GM12878 (cell line): ENCODE results near the gene CAMKMT. TPM values are rescaled to one million over a fixed set of nuclear protein-coding genes. Genes with fewer than 3 reads are reported as not detected.

Source experiments
- ATAC-seq: fragments of 200-7000 bp; cut with Tn5 transposase; 3 replicates; pipeline ENCODE4 v1.9.1; 2020; ENCODE audit warnings: mild to moderate bottlenecking, moderate library complexity
- BruUV-seq: library from RNA; stranded (reverse); fragments of 400-500 nt; replicated peaks from 2 replicates; lab custom pipeline; 2021; lab: Mats Ljungman, UMichigan
- CTCF ChIA-PET: fragments of 300-600 bp; sonication (Branson Sonifier 250); formaldehyde crosslinking; extraction: SDS; loops from one replicate; lab custom pipeline; 2021; ENCODE audit warnings: inconsistent platforms; lab: Yijun Ruan, JAX
- POLR2A ChIA-PET: fragments of 350-600 bp; formaldehyde crosslinking; extraction: SDS; loops from one replicate; lab custom pipeline; 2021; ENCODE audit warnings: inconsistent platforms; lab: Charles Lee
- RAD21 ChIA-PET: fragments of 300-600 bp; sonication (Branson Sonifier 250); formaldehyde crosslinking; loops from one replicate; lab custom pipeline; 2023; ENCODE audit warnings: antibody characterized with exemption; ENCODE audit not compliant: unreplicated experiment; lab: Charles Lee
- SMC1A ChIA-PET: fragments of 300-600 bp; sonication (Branson Sonifier 250); formaldehyde crosslinking; loops from one replicate; lab custom pipeline; 2023; ENCODE audit not compliant: unreplicated experiment, uncharacterized antibody; lab: Charles Lee
- DNase-seq: peaks from one replicate; pipeline ENCODE4 v3.0.0-alpha.2; 2011; ENCODE audit warnings: low read depth, low spot score
- FAIRE-seq: peaks from 3 replicates; lab custom pipeline; 2011; peaks lifted over from hg19 to GRCh38; lab: Jason Lieb, UNC
- H2AFZ ChIP-seq: 2 replicates; pipeline ENCODE4 v1.6.0; 2011; ENCODE audit warnings: low read depth, low read length, control low read depth; ENCODE audit not compliant: control insufficient read depth
- H3K27ac ChIP-seq: 2 replicates; pipeline ENCODE4 v1.5.1; 2011; ENCODE audit warnings: control low read depth; ENCODE audit not compliant: control insufficient read depth, insufficient read depth
- H3K27me3 ChIP-seq, 2 experiments: replicated peaks in 1 of 2; 2 replicates each; pipeline versions ENCODE4 v1.6.0 to v1.6.1; 2011; ENCODE audit warnings: low read length in 1 of 2; ENCODE audit not compliant: control insufficient read depth in 2 of 2, insufficient read depth in 2 of 2
- H3K36me3 ChIP-seq, 2 experiments: 2 replicates each; pipeline ENCODE4 v1.5.1; 2011; ENCODE audit warnings: low read length in 1 of 2; ENCODE audit not compliant: control insufficient read depth in 2 of 2, insufficient read depth in 2 of 2
- H3K4me1 ChIP-seq: 2 replicates; pipeline ENCODE4 v1.6.1; 2011; ENCODE audit warnings: mild to moderate bottlenecking, low read length, moderate library complexity, mixed read lengths; ENCODE audit not compliant: control insufficient read depth, insufficient read depth
- H3K4me2 ChIP-seq: 2 replicates; pipeline ENCODE4 v1.6.0; 2011; ENCODE audit warnings: control low read depth; ENCODE audit not compliant: control insufficient read depth, insufficient read depth
- H3K4me3 ChIP-seq: fragments of 200-600 bp; sonication (generic); 2 replicates; pipeline ENCODE4 v1.5.1; 2016
- H3K79me2 ChIP-seq: 2 replicates; pipeline ENCODE4 v1.6.0; 2011; ENCODE audit warnings: low read length; ENCODE audit not compliant: control insufficient read depth, insufficient read depth
- H3K9ac ChIP-seq: 2 replicates; pipeline ENCODE4 v1.8.0; 2011; ENCODE audit warnings: low read length, control low read depth, mixed read lengths; ENCODE audit not compliant: control insufficient read depth, insufficient read depth
- H3K9me3 ChIP-seq: replicated peaks from 3 replicates; pipeline ENCODE4 v1.5.1; 2011; ENCODE audit warnings: mild to moderate bottlenecking, low read length; ENCODE audit not compliant: control insufficient read depth, insufficient read depth
- H4K20me1 ChIP-seq: 2 replicates; pipeline ENCODE4 v1.6.0; 2011; ENCODE audit not compliant: control insufficient read depth, insufficient read depth
- CBFB ChIP-seq: IDR thresholded peaks from 2 replicates; pipeline ENCODE4 v1.6.1; 2016; ENCODE audit warnings: antibody characterized with exemption, low read depth
- CEBPB ChIP-seq, 2 experiments: fragments of 150-350 bp in 1 of 2; IDR thresholded peaks; 2 replicates each; pipeline ENCODE4 v1.6.1; 2012 to 2014; ENCODE audit warnings: low read depth in 2 of 2, low read length in 2 of 2, borderline replicate concordance in 1 of 2, inconsistent platforms in 1 of 2
- CHD1 ChIP-seq: IDR thresholded peaks from 2 replicates; pipeline ENCODE4 v1.6.1; 2012; ENCODE audit warnings: low read depth, low read length, improper control_type of control experiment
- E4F1 ChIP-seq: fragments of 450-650 bp; IDR thresholded peaks from 2 replicates; pipeline ENCODE4 v1.6.1; 2018; ENCODE audit warnings: borderline replicate concordance, mild to moderate bottlenecking; ENCODE audit not compliant: partially characterized antibody
- IRF3 ChIP-seq: fragments of 450-650 bp; IDR thresholded peaks from 2 replicates; pipeline ENCODE4 v1.6.1; 2014; ENCODE audit warnings: mild to moderate bottlenecking
- IRF5 ChIP-seq: fragments of 450-650 bp; IDR thresholded peaks from 2 replicates; pipeline ENCODE4 v1.6.1; 2017; ENCODE audit warnings: borderline replicate concordance
- MEF2B ChIP-seq: fragments of 450-650 bp; IDR thresholded peaks from 2 replicates; pipeline ENCODE4 v1.6.1; 2018; ENCODE audit warnings: mild to moderate bottlenecking, moderate library complexity; ENCODE audit not compliant: partially characterized antibody, poor library complexity, severe bottlenecking
- MTA3 ChIP-seq: IDR thresholded peaks from 2 replicates; pipeline ENCODE4 v1.6.1; 2012; ENCODE audit warnings: low read length, inconsistent platforms, borderline replicate concordance
- MXI1 ChIP-seq: fragments of 150-350 bp; IDR thresholded peaks from 2 replicates; pipeline ENCODE4 v1.6.1; 2011; ENCODE audit warnings: low read depth, mild to moderate bottlenecking, inconsistent platforms, low read length, improper control_type of control experiment
- NFYA ChIP-seq: IDR thresholded peaks from 2 replicates; pipeline ENCODE4 v1.6.1; 2011; ENCODE audit warnings: low read depth, mild to moderate bottlenecking, low read length, improper control_type of control experiment, borderline replicate concordance
- TAF1 ChIP-seq: IDR thresholded peaks from 2 replicates; pipeline ENCODE4 v1.6.1; 2011; ENCODE audit warnings: mild to moderate bottlenecking, low read depth, low read length, borderline replicate concordance
- TARDBP ChIP-seq: IDR thresholded peaks from 2 replicates; pipeline ENCODE4 v1.6.1; 2016; ENCODE audit warnings: borderline replicate concordance
- TCF3 ChIP-seq: IDR thresholded peaks from 2 replicates; pipeline ENCODE4 v1.6.1; 2012; ENCODE audit warnings: low read depth, mild to moderate bottlenecking, low read length, borderline replicate concordance; ENCODE audit not compliant: insufficient read depth
- YY1 ChIP-seq: IDR thresholded peaks from 2 replicates; pipeline ENCODE4 v1.6.1; 2011; ENCODE audit warnings: low read depth, mild to moderate bottlenecking, low read length
- ZZZ3 ChIP-seq: IDR thresholded peaks from 2 replicates; pipeline ENCODE4 v1.6.1; 2011; ENCODE audit warnings: low read depth; ENCODE audit not compliant: control insufficient read depth, insufficient read length
- WGBS: methylation state at CpG from one replicate; pipeline ENCODE4 v1.1.6; 2016; ENCODE audit warnings: low lambda C conversion rate; ENCODE audit not compliant: insufficient replicate concordance, insufficient coverage; ENCODE audit errors: missing lambda C conversion rate; 5-methylcytosine and 5-hydroxymethylcytosine counted together
- in situ Hi-C: fragments of 300-500 bp; cut with MboI; formaldehyde crosslinking; loops from 9 replicates; pipeline ENCODE4 v1.14.3; 2018; ENCODE audit warnings: mixed read lengths
- intact Hi-C: fragments of 100-400 bp; cut with micrococcal nuclease; formaldehyde crosslinking; loops from one replicate; pipeline ENCODE4 v1.14.2; 2022; ENCODE audit not compliant: unreplicated experiment
- polyA plus RNA-seq, 11 experiments: library from polyadenylated mRNA; depleted of rRNA in 4 of 11; unstranded in 6 of 11; stranded (reverse) in 5 of 11; fragments of >200 nt; fragmentation: Nextera tagmentation in 4 of 11; fragmentation: Illumina TruSeq in 1 of 11; extraction: Ambion mirVana in 4 of 11; extraction: Trizol in 1 of 11; gene quantifications; 1 replicate in 1 of 11; 2 replicates in 10 of 11; pipeline versions ENCODE4 v1.2.1 to v1.2.3, GENCODE V29; 2011 to 2016; ENCODE audit warnings: inconsistent platforms in 2 of 11, missing spikeins in 2 of 11, low read depth in 1 of 11
- total RNA-seq, 4 experiments: library from RNA; depleted of rRNA in 3 of 4; stranded (reverse); fragments of >200 nt in 3 of 4; fragmentation: Illumina TruSeq in 1 of 4; extraction: Trizol in 1 of 4; gene quantifications; 2 replicates each; pipeline versions ENCODE4 v1.2.1 to v1.2.3, GENCODE V29; 2013 to 2021
- TF ChIP-seq, protein P1 (sequence below): fragments of 450-650 bp; IDR thresholded peaks from 2 replicates; pipeline ENCODE4 v1.6.1; 2016; ENCODE audit warnings: mild to moderate bottlenecking

CAMKMT gene
- total and polyA plus RNA-seq, 10 of the 15 experiments (the other 5 are each of a cell fraction or from before 2014, with no cell fraction given): 2.7 to 16.0 (median 11.8) TPM

GRCh38 chr2:44772669-44773378, 411.1 kb downstream of the CAMKMT start:
- Histone ChIP-seq H2AFZ (no peak overlapping the region), H3K36me3 (no peaks in the 10 kb centered on the region)
- ChIA-PET POLR2A (no interaction called here), RAD21 (interaction anchor here (0.5 kb wide), 1 partner anchor 161 kb away, joined by 3 read pairs; no protein-coding TSS in a partner anchor)
- TF ChIP-seq MEF2B (no peak), TCF3 (no peak), NFYA (no peak), ZZZ3 (no peak), E4F1 (no peak), TARDBP (no peak), MXI1 (no peak), CHD1 (no peak), IRF5 (no peak), IRF3 (no peak), CEBPB (IDR thresholded peaks at IDR 0.05; ENCODE audit: borderline replicate concordance in 1 of 2, low read depth in 2 of 2, low read length in 2 of 2) (no peak), YY1 (no peak), TAF1 (no peak), CBFB (no peak), MTA3 (no peak)
- TF ChIP-seq, protein P1, sequence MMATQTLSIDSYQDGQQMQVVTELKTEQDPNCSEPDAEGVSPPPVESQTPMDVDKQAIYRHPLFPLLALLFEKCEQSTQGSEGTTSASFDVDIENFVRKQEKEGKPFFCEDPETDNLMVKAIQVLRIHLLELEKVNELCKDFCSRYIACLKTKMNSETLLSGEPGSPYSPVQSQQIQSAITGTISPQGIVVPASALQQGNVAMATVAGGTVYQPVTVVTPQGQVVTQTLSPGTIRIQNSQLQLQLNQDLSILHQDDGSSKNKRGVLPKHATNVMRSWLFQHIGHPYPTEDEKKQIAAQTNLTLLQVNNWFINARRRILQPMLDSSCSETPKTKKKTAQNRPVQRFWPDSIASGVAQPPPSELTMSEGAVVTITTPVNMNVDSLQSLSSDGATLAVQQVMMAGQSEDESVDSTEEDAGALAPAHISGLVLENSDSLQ: no peak
- TF ChIP-seq, all 136 proteins: peak for 0
- Histone ChIP-seq H3K4me1 (peaks cover 3% of the 10 kb centered on the region; the same call in 1 of the 2 replicates), H3K4me2 (no peak overlapping the region), H3K27me3 (no peaks in the 10 kb centered on the region), H4K20me1 (no peaks in the 10 kb centered on the region), H3K4me3 (no peak overlapping the region), H3K9me3 (no peaks in the 10 kb centered on the region), H3K9ac (no peak overlapping the region), H3K79me2 (no peaks in the 10 kb centered on the region), H3K27ac (no peak overlapping the region)
- FAIRE-seq (no peak), ATAC-seq (no peak), DNase-seq (no peak)
- ChIA-PET CTCF (interaction anchor here (0.6 to 0.9 kb wide), 3 partner anchors 11 to 667 kb away, joined by 3 to 5 read pairs (median 3); no protein-coding TSS in a partner anchor), SMC1A (interaction anchor here (1.0 to 4.4 kb wide), 2 partner anchors 9 to 183 kb away, joined by 3 to 41 read pairs; no protein-coding TSS in a partner anchor)
- no TSS peak for BruUV-seq
- intact Hi-C loops: no loop called here
- in situ Hi-C loops: no loop called here
- WGBS: 95% methylated on average over 2 of the region's 2 CpGs
